HG02970 (cell line): ENCODE measurements around the gene RHCE.
"Not testable (repeated sequence)": the region's sequence is repeated elsewhere in the genome, so short reads cannot be mapped to it uniquely, and the experiment has no call there.

Experiments
- ATAC-seq: cut with Tn5 transposase; IDR thresholded peaks from one replicate; pipeline ENCODE4 v1.9.1; 2021; ENCODE audit warnings: mild to moderate bottlenecking, moderate library complexity, moderate number of reproducible peaks; ENCODE audit not compliant: unreplicated experiment, low FRiP score

RHCE gene

GRCh38 chr1:25355841-25356395 lies 64.7 kb downstream of the RHCE start:
- ATAC-seq: no peak

GRCh38 chr1:25349606-25350005 lies 71.0 kb downstream of the RHCE start:
- no peak for ATAC-seq

GRCh38 chr1:25347556-25347955 lies 73.1 kb downstream of the RHCE start:
- no peak for ATAC-seq

GRCh38 chr1:25343872-25344271 lies 76.8 kb downstream of the RHCE start:
- ATAC-seq: no peak

- no peak for ATAC-seq
These were observed 77.8 kb downstream of the RHCE start for GRCh38 chr1:25342846-25343245.

- ATAC-seq: no peak
These were observed 78.9 kb downstream of the RHCE start for GRCh38 chr1:25341746-25342145.

- no peak for ATAC-seq
These were observed 81.6 kb downstream of the RHCE start for GRCh38 chr1:25338986-25339385.

GRCh38 chr1:25338188-25338981 lies 82.2 kb downstream of the RHCE start, which contains the start of gene TMEM50A:
Gene TMEM50A, plus strand, starts transcription at chr1:25338334. Its CDS starts 2,153 bp downstream, at chr1:25340487.
- ATAC-seq: peak; percentile 70

GRCh38 chr1:25337483-25338187 lies 83.0 kb downstream of the RHCE start:
- peak; percentile 39 for ATAC-seq

GRCh38 chr1:25336922-25337354 lies 83.7 kb downstream of the RHCE start:
- ATAC-seq: not testable (repeated sequence)

- not testable (repeated sequence) for ATAC-seq
These were observed 90.7 kb downstream of the RHCE start for GRCh38 chr1:25329950-25330349.

GRCh38 chr1:25329336-25329735 lies 91.3 kb downstream of the RHCE start:
- not testable (repeated sequence) for ATAC-seq

GRCh38 chr1:25328791-25329185 lies 91.8 kb downstream of the RHCE start:
- not testable (repeated sequence) for ATAC-seq

GRCh38 chr1:25327864-25328790 lies 92.5 kb downstream of the RHCE start:
- ATAC-seq: not testable (repeated sequence)

GRCh38 chr1:25324407-25324806 lies 96.2 kb downstream of the RHCE start:
- ATAC-seq: not testable (repeated sequence)

GRCh38 chr1:25322127-25322526 lies 98.5 kb downstream of the RHCE start:
- ATAC-seq: not testable (repeated sequence)

- not testable (repeated sequence) for ATAC-seq
These were observed 100.2 kb downstream of the RHCE start for GRCh38 chr1:25320314-25320938.

GRCh38 chr1:25312806-25313470 lies 107.7 kb downstream of the RHCE start:
- not testable (repeated sequence) for ATAC-seq
